ENCODE results near the gene SPACA4.

SPACA4 gene

GRCh38 chr19:48596237-48596636, 10.3 kb upstream of the SPACA4 start:
- DNase-seq (ENCODE audit: low read depth) = no peak
- H3K4me3 ChIP-seq (ENCODE audit: low read depth, low read length) = no peak overlapping the region
- no peak for TF ChIP-seq CTCF (IDR thresholded peaks at IDR 0.05; ENCODE audit: low read depth, low read length, missing control alignments)
- in situ Hi-C loops (cut with HindIII; ENCODE audit: low sequenced_read_pairs) = no loop called here

GRCh38 chr19:48596679-48597465, 9.7 kb upstream of the SPACA4 start:
- in situ Hi-C loops (cut with HindIII; ENCODE audit: low sequenced_read_pairs) = no loop called here
- TF ChIP-seq CTCF (IDR thresholded peaks at IDR 0.05; ENCODE audit: low read depth, low read length, missing control alignments) = no peak
- no peak overlapping the region for H3K4me3 ChIP-seq (ENCODE audit: low read depth, low read length)
- no peak for DNase-seq (ENCODE audit: low read depth)

DNA sequence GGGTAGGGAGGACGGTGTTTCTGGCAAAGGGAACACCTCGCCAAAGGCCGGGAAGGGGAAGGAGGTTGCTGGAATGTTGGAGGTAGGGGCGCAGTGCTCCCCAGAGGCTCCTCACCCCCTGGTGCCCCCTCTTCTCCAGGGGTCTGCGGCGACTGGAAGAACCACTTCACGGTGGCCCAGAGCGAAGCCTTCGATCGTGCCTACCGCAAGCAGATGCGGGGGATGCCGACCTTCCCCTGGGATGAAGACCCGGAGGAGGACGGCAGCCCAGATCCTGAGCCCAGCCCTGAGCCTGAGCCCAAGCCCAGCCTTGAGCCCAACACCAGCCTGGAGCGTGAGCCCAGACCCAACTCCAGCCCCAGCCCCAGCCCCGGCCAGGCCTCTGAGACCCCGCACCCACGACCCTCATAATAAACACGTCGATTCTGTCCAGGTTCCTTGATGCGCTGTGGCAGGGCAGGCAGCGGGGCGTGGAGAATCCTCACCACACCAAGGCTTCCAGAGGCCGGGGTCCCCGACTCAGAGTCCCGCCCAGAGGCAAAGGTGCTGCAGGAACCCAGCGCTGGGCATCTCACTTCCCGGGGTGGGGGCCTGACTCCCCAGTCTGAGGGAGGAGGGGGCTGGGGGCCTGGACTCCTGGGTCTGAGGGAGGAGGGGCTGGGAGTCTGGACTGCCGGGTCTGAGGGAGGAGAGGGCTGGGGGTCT, 7.4 kb upstream of the SPACA4 start:
- no peak overlapping the region for H3K4me3 ChIP-seq (ENCODE audit: low read depth, low read length)
- no peak for TF ChIP-seq CTCF (IDR thresholded peaks at IDR 0.05; ENCODE audit: low read depth, low read length, missing control alignments)
- in situ Hi-C loops (cut with HindIII; ENCODE audit: low sequenced_read_pairs) = no loop called here
- no peak for DNase-seq (ENCODE audit: low read depth)

- no peak overlapping the region for H3K4me3 ChIP-seq (ENCODE audit: low read depth, low read length)
- in situ Hi-C loops (cut with HindIII; ENCODE audit: low sequenced_read_pairs) = no loop called here
- DNase-seq (ENCODE audit: low read depth) = no peak
- TF ChIP-seq CTCF (IDR thresholded peaks at IDR 0.05; ENCODE audit: low read depth, low read length, missing control alignments) = no peak
Observed at GRCh38 chr19:48600679-48601417, 5.7 kb upstream of the SPACA4 start.

- no peak for DNase-seq (ENCODE audit: low read depth)
- H3K4me3 ChIP-seq (ENCODE audit: low read depth, low read length) = no peak overlapping the region
- no peak for TF ChIP-seq CTCF (IDR thresholded peaks at IDR 0.05; ENCODE audit: low read depth, low read length, missing control alignments)
- in situ Hi-C loops (cut with HindIII; ENCODE audit: low sequenced_read_pairs) = no loop called here
Observed at GRCh38 chr19:48603001-48603400, 3.5 kb upstream of the SPACA4 start.

DNA sequence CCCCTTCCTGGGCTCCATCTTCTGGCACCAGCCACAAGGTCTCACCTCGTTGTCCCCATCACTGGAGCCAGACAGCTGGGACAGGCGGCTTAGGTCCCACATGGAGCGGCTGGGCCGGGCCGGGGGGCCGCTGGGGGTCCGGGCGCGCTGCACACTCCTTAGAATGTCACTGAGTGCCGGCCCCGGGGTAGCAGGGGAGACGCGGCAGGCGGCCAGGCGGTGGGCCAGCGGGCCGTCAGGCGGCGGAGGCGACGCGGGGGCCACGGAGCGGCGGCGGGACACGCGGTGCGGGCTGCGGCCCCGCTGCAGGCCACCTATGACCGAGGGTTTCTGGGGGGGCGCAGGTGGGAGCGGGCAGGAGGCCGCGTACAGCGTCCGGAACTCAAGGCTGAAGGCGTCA, 3.1 kb upstream of the SPACA4 start:
- DNase-seq (ENCODE audit: low read depth) = no peak
- no peak for TF ChIP-seq CTCF (IDR thresholded peaks at IDR 0.05; ENCODE audit: low read depth, low read length, missing control alignments)

More for the DNA sequence above, 3.1 kb upstream of the SPACA4 start:
- no peak overlapping the region for H3K4me3 ChIP-seq (ENCODE audit: low read depth, low read length)
- in situ Hi-C loops (cut with HindIII; ENCODE audit: low sequenced_read_pairs) = no loop called here
